Naive thymus-derived CD8-positive, alpha-beta T cell (primary cell): ENCODE data around the gene ST7L. TPM values are rescaled to one million over a fixed set of nuclear protein-coding genes. Genes with fewer than 3 reads are reported as not detected.
A peak's percentile ranks its signal among the peaks of the same experiment; 100 is the strongest.

Experiments
- ATAC-seq, 2 donors: fragments of 150-1000 bp; cut with Tn5 transposase in 1 of 2; sonication (Bioruptor Pico), chemical (Tn5 transposase) in 1 of 2; 1 replicate in 1 of 2; 2 replicates in 1 of 2; pipeline ENCODE4 v1.10.0; 2021; ENCODE audit warnings: mild to moderate bottlenecking in 2 of 2, moderate library complexity in 2 of 2
- POLR2A ChIA-PET: fragments of 350-600 bp; sonication (Branson Sonifier 250); formaldehyde crosslinking; loops from one replicate; lab custom pipeline; 2021; ENCODE audit warnings: antibody characterized with exemption; lab: Charles Lee
- DNase-seq, 10 donors: peaks; one replicate each; pipeline versions ENCODE4 v3.0.0 to v3.0.0-alpha.2; 2020 to 2022
- H3K27ac Mint-ChIP-seq, 10 donors: one replicate each; pipeline ENCODE4 v1.8.0; 2020 to 2022; ENCODE audit warnings: mild to moderate bottlenecking in 10 of 10, mixed read lengths in 10 of 10, moderate library complexity in 4 of 10, inconsistent platforms in 1 of 10
- H3K27me3 Mint-ChIP-seq, 5 donors: one replicate each; pipeline ENCODE4 v1.8.0; 2021 to 2022; ENCODE audit warnings: mixed read lengths in 5 of 5
- H3K36me3 Mint-ChIP-seq, 3 donors: one replicate each; pipeline ENCODE4 v1.8.0; 2020 to 2022; ENCODE audit warnings: mixed read lengths in 3 of 3, mild to moderate bottlenecking in 2 of 3, inconsistent platforms in 1 of 3
- H3K4me1 Mint-ChIP-seq, 4 donors: one replicate each; pipeline ENCODE4 v1.8.0; 2021 to 2022; ENCODE audit warnings: mixed read lengths in 4 of 4
- H3K4me3 Mint-ChIP-seq, 10 donors: one replicate each; pipeline ENCODE4 v1.8.0; 2020 to 2022; ENCODE audit warnings: mild to moderate bottlenecking in 10 of 10, mixed read lengths in 10 of 10, moderate library complexity in 6 of 10, inconsistent platforms in 1 of 10
- H3K9me3 Mint-ChIP-seq, 9 donors: one replicate each; pipeline ENCODE4 v1.8.0; 2020 to 2022; ENCODE audit warnings: mixed read lengths in 9 of 9, mild to moderate bottlenecking in 3 of 9, inconsistent platforms in 1 of 9, moderate library complexity in 1 of 9
- polyA plus RNA-seq, 3 donors: library from polyadenylated mRNA; unstranded; fragments of 300-500 nt; fragmentation: Illumina TruSeq; gene quantifications; one replicate each; pipeline ENCODE4 v1.2.3, GENCODE V29; 2021
- total RNA-seq, 8 experiments: library from RNA in 2 of 8; stranded (reverse) in 2 of 8; gene quantifications; one replicate each; pipeline ENCODE4 v1.2.3 and lab custom pipeline; 2021 to 2026

Gene ST7L
- total and polyA plus RNA-seq, 5 experiments from 2014 or later, result 12.6 to 23.7 (median 15.7) TPM

- H3K27me3 Mint-ChIP-seq, result peaks cover 8 to 23% (median 17%) of the 10 kb centered on the region in 5 donors
- no peaks in the 10 kb centered on the region for H3K36me3 Mint-ChIP-seq
- H3K4me3 Mint-ChIP-seq, result peak overlapping the region; percentile 42 to 82 (median 68)
- ATAC-seq, result no peak
- DNase-seq, result no peak
- POLR2A ChIA-PET, result no interaction called here
- peaks cover 2 to 16% (median 14%) of the 10 kb centered on the region in 4 donors for H3K4me1 Mint-ChIP-seq
- peak overlapping the region in 3 of 10 donors; percentile 5 to 49 (median 32) for H3K27ac Mint-ChIP-seq
- H3K9me3 Mint-ChIP-seq, result no peaks in the 10 kb centered on the region
These were observed 109.2 kb downstream of the ST7L start for GRCh38 chr1:112509660-112510178.

DNA sequence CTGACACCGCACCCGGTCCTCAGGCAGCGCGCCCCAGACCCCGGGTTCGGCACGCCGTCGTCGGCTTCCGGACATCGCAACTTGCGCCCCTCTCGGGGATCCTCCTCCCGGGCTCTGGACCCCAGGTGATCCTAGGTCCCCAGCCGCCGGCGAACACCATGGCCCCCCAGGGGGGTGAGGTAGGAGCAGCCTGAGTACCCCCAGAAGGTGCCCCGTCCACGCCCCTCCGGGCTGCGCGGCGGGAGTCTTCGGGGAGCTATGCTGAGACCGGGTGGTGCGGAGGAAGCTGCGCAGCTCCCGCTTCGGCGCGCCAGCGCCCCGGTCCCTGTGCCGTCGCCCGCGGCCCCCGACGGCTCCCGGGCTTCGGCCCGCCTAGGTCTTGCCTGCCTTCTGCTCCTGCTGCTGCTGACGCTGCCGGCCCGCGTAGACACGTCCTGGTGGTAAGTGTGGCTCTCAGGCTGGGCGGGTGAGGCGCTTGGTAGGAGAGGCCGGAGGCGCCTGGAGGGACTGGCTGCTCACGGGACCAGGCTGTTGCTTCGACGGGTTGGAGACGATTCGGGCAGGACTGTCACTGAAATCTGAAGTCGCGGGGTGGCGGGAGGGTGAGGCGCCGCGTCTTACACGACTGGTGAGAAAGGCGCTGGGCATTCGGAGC lies 109.8 kb downstream of the ST7L start:
- Mint-ChIP-seq H3K27me3 (peaks cover 10 to 29% (median 18%) of the 10 kb centered on the region in 5 donors), H3K4me1 (peaks cover 2 to 16% (median 14%) of the 10 kb centered on the region in 4 donors), H3K27ac (peak overlapping the region in 1 of 10 donors; percentile 13), H3K36me3 (no peaks in the 10 kb centered on the region), H3K4me3 (peak overlapping the region; percentile 42 to 82 (median 68)), H3K9me3 (no peaks in the 10 kb centered on the region)
- POLR2A ChIA-PET, result no interaction called here
- DNase-seq (peak in 6 of 10 donors; percentile 5 to 43 (median 39)), ATAC-seq (peak; percentile 60 to 66)

DNA sequence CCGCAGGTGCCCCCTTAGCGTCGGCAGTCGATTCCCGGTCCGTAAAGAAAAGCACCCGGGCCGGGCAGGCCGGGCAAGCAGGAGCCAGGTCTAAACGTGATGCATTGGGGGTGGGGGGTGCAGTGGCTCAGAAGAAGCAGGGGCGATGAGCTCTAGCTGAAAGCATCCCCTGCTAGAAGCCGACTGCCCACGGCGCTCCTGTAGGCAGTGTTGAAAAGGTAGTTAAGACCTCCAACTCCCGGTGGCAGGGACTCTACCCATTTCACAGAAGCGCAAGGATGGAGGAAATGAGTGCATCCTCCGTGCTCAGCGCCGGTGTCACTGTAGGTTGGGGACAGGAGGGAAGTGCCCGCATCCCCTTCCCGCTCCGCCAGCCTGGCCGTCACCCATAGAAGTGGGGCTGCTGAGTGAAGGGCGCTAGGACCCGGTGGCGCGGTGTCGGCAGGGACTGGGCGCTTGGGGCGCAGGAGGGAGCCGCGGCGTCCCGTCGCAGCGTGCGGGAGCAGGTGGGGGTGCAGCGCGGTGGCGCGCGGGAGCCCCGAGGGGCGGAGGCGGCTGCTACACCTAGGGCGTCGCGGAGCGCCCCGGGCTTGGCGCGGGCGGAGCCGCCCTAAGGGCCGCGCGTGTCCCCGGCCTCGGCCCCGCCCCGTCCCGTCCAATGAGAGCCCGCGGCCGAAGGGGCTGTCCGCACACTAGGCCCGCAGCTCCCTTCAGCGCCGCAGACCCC lies 110.5 kb downstream of the ST7L start, which contains the start of gene WNT2B:
TSS of gene WNT2B (plus strand) at position 688 of the 727 bp plus-strand sequence. CDS start 298 bp downstream, outside the sequence.
- peak within 1 kb of the TSS in 3 of 10 donors; percentile 3 to 22 (median 13) for H3K27ac Mint-ChIP-seq
- H3K27me3 Mint-ChIP-seq, result peaks cover 12 to 36% (median 22%) of the 10 kb centered on the region in 5 donors
- H3K36me3 Mint-ChIP-seq, result no peaks in the 10 kb centered on the region
- H3K4me1 Mint-ChIP-seq, result peaks cover 2 to 16% (median 14%) of the 10 kb centered on the region in 4 donors
- H3K9me3 Mint-ChIP-seq, result no peaks in the 10 kb centered on the region
- POLR2A ChIA-PET, result no interaction called here
- peak; percentile 87 to 89 for ATAC-seq
- peak in 9 of 10 donors; percentile 30 to 60 (median 42) for DNase-seq
- peak within 1 kb of the TSS; percentile 73 to 89 (median 83) for H3K4me3 Mint-ChIP-seq

- Mint-ChIP-seq H3K4me3 (peak overlapping the region; percentile 73 to 89 (median 83)), H3K9me3 (no peaks in the 10 kb centered on the region), H3K36me3 (no peaks in the 10 kb centered on the region), H3K4me1 (peaks cover 2 to 16% (median 14%) of the 10 kb centered on the region in 4 donors), H3K27ac (peak overlapping the region in 1 of 10 donors; percentile 3), H3K27me3 (peaks cover 16 to 41% (median 28%) of the 10 kb centered on the region in 5 donors)
- POLR2A ChIA-PET, result no interaction called here
- ATAC-seq (peak in 1 of 2 donors; percentile 38), DNase-seq (peak in 4 of 10 donors; percentile 6 to 19 (median 16))
These were observed 111.0 kb downstream of the ST7L start for GRCh38 chr1:112507921-112508277.

GRCh38 chr1:112507336-112507735 lies 111.6 kb downstream of the ST7L start:
- Mint-ChIP-seq H3K36me3 (no peaks in the 10 kb centered on the region), H3K9me3 (no peaks in the 10 kb centered on the region), H3K4me3 (peak overlapping the region; percentile 65 to 87 (median 82)), H3K27me3 (peaks cover 20 to 47% (median 33%) of the 10 kb centered on the region in 5 donors), H3K4me1 (peaks cover 4 to 20% (median 18%) of the 10 kb centered on the region in 4 donors), H3K27ac (peak overlapping the region in 2 of 10 donors; percentile 51 to 69)
- no peak for ATAC-seq
- POLR2A ChIA-PET, result no interaction called here
- DNase-seq, result no peak

DNA sequence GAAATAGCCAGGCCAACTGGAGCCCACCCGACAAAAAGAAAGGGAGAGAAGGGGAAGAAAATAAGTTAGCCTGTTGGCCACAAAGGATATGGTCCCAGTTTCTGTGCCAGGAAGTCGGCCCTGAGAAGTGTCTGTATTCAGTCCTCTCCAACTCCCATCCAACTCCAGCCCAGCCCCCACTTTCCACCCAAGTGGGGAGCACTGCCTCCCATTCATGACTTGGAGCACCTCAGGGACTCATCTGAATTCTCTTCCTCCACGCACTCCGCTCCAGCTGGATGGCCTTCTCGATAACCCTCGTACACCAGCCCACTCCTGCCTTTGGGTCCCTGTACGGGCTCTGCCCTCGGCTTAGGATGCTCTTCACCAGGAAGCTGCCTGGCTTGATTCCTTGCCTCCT lies 112.2 kb downstream of the ST7L start:
- Mint-ChIP-seq H3K27me3 (peaks cover 20 to 51% (median 35%) of the 10 kb centered on the region in 5 donors), H3K9me3 (no peaks in the 10 kb centered on the region)
- POLR2A ChIA-PET, result no interaction called here

DNA sequence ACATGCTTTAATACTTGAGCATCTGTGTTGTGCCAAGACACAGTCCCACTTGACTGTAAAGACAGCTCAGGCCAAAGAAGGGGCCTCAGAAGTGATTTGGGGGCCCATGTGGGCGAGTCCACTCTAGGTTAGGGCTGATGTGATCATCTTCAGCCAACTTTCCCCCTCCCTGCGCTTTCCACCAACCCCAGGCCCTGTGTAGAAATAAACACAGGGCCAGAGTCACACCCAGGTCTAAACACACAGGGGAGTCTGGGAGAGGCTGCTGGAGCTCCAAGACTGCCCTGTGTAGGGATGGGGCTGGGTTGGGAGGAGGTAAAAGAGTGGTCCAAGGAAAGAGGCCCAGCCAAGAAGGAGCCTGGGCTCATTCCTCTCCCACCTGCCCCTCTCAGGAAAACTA lies 112.6 kb downstream of the ST7L start:
- Mint-ChIP-seq H3K27ac (no peak overlapping the region), H3K4me3 (peak overlapping the region in 1 of 10 donors; percentile 20), H3K9me3 (no peaks in the 10 kb centered on the region), H3K4me1 (peaks cover 4 to 27% (median 22%) of the 10 kb centered on the region in 4 donors), H3K27me3 (peaks cover 20 to 53% (median 37%) of the 10 kb centered on the region in 5 donors), H3K36me3 (no peaks in the 10 kb centered on the region)
- ATAC-seq (no peak), DNase-seq (no peak)
- POLR2A ChIA-PET, result no interaction called here

More for the DNA sequence above, 112.2 kb downstream of the ST7L start:
- H3K4me3 Mint-ChIP-seq, result peak overlapping the region in 5 of 10 donors; percentile 20 to 87 (median 84)
- no peaks in the 10 kb centered on the region for H3K36me3 Mint-ChIP-seq
- DNase-seq, result no peak
- ATAC-seq, result no peak
- H3K4me1 Mint-ChIP-seq, result peaks cover 4 to 23% (median 20%) of the 10 kb centered on the region in 4 donors
- no peak overlapping the region for H3K27ac Mint-ChIP-seq

DNA sequence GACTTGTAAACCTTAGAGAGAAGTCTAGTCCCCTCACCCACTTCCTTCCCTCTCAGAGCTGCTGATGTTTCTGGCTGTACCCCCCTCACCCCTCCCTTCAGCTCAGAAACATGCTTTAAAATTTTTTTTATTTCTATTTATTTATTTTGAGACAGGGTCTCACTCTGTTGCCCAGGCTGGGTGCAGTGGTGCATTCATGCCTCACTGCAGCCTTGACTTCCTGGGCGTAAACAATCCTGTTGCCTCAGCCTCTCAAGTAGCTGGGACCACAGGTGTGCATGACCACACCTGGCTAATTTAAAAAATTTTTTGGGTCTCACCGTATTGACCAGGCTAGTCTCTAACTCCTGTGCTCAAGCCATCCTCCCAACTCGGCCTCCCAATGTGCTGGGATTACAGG lies 113.1 kb downstream of the ST7L start:
- Mint-ChIP-seq H3K27ac (no peak overlapping the region), H3K4me1 (peaks cover 4 to 27% (median 22%) of the 10 kb centered on the region in 4 donors), H3K36me3 (no peaks in the 10 kb centered on the region), H3K27me3 (peaks cover 24 to 58% (median 41%) of the 10 kb centered on the region in 5 donors), H3K9me3 (no peaks in the 10 kb centered on the region), H3K4me3 (no peak overlapping the region)
- DNase-seq, result no peak
- ATAC-seq, result no peak
- POLR2A ChIA-PET, result interaction anchor here (0.6 kb wide), 1 partner anchor 39 kb away, joined by 4 read pairs; no protein-coding TSS in a partner anchor

DNA sequence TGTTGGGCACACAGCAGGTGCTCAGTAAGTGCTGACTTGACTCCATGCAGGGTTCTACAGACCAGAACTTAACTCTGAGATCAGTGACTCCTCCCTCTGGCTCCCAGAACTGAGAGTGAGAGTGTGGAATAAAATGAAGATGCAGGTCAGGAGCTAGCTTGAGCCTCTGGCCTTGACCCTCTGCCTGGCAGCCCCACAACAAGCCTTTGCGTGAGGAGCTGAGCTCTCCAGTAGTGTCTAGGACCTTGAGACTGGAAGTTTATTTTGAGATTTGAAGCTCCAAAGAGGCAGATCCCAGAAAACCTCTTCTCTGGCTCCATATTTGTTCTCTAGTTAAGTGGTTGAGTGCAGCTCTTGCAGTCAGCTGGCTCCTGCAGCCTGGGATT lies 113.5 kb downstream of the ST7L start:
- Mint-ChIP-seq H3K36me3 (no peaks in the 10 kb centered on the region), H3K27ac (no peak overlapping the region), H3K27me3 (peaks cover 25 to 59% (median 39%) of the 10 kb centered on the region in 5 donors), H3K4me3 (peak overlapping the region in 1 of 10 donors; percentile 14), H3K4me1 (peaks cover 4 to 27% (median 22%) of the 10 kb centered on the region in 4 donors), H3K9me3 (no peaks in the 10 kb centered on the region)
- no peak for ATAC-seq
- POLR2A ChIA-PET, result interaction anchor here (0.6 kb wide), 1 partner anchor 40 kb away, joined by 4 read pairs; no protein-coding TSS in a partner anchor
- no peak for DNase-seq

DNA sequence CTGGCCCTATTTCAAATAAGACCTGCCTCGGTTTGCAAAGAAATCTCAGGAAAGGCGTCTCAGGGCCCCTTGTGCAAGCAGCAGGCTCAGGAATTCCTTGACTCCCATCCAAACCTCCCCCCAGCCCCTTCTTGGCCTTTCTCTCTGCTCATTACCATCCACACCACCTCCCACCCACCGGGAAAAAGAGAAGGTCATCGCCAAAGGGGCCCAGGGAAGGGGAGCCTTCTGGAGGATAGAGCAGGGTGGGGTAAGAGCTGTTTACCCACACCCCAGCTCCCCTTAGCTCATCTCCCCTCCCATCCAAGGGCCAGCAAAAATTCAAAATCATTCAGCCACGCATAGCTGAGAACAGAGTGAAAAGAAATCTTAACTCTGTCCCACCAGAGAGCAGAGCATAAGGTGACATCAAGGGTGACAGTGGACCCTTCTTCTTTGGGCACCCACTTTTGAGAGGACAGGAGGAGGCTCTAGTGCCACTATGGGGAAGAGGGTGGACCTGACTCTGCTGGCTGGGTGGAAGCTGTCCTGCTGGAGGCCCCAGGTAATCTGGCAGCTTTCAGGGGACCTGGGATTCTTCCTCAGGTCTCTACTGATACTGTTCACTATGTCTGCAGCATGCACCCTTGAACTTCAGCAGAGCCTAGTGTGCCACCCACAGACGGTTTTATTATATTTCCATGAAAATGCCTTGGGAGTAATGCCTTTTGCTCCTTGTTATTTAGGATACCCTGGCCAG lies 114.1 kb downstream of the ST7L start:
- peaks cover 28 to 63% (median 41%) of the 10 kb centered on the region in 5 donors for H3K27me3 Mint-ChIP-seq
- ATAC-seq (no peak), DNase-seq (no peak)
- peaks cover 4 to 27% (median 22%) of the 10 kb centered on the region in 4 donors for H3K4me1 Mint-ChIP-seq
- no peaks in the 10 kb centered on the region for H3K36me3 Mint-ChIP-seq
- no peaks in the 10 kb centered on the region for H3K9me3 Mint-ChIP-seq
- peak overlapping the region in 2 of 10 donors; percentile 7 to 14 for H3K4me3 Mint-ChIP-seq
- POLR2A ChIA-PET, result no interaction called here
- no peak overlapping the region for H3K27ac Mint-ChIP-seq

GRCh38 chr1:112504001-112504660 lies 114.8 kb downstream of the ST7L start:
- no peaks in the 10 kb centered on the region for H3K9me3 Mint-ChIP-seq
- H3K27me3 Mint-ChIP-seq, result peaks cover 34 to 70% (median 48%) of the 10 kb centered on the region in 5 donors
- H3K4me1 Mint-ChIP-seq, result peaks cover 4 to 24% (median 22%) of the 10 kb centered on the region in 4 donors
- DNase-seq (no peak), ATAC-seq (no peak)
- H3K36me3 Mint-ChIP-seq, result no peaks in the 10 kb centered on the region
- peak overlapping the region in 1 of 10 donors; percentile 62 for H3K27ac Mint-ChIP-seq
- POLR2A ChIA-PET, result no interaction called here
- H3K4me3 Mint-ChIP-seq, result no peak overlapping the region
